Osteoblast (primary cell): ENCODE data around the gene SORBS2. TPM values are rescaled to one million over a fixed set of nuclear protein-coding genes. Genes with fewer than 3 reads are reported as not detected.

Experiments
- DNase-seq: peaks from one replicate; pipeline ENCODE4 v3.0.0; 2011; ENCODE audit warnings: low spot score, mixed read lengths; ENCODE audit not compliant: insufficient read length; ENCODE audit errors: missing footprints
- H2AFZ ChIP-seq: 2 replicates; pipeline ENCODE4 v1.6.0; 2011; ENCODE audit warnings: mild to moderate bottlenecking, low read length
- H3K27ac ChIP-seq: 2 replicates; pipeline ENCODE4 v1.5.1; 2011; ENCODE audit warnings: mild to moderate bottlenecking, low read depth, low read length, moderate library complexity
- H3K27me3 ChIP-seq: 2 replicates; pipeline ENCODE4 v1.6.0; 2012; ENCODE audit warnings: mild to moderate bottlenecking, control low read depth, inconsistent platforms, low read length, moderate library complexity; ENCODE audit not compliant: insufficient read depth
- H3K36me3 ChIP-seq: 2 replicates; pipeline ENCODE4 v1.5.1; 2011; ENCODE audit warnings: mild to moderate bottlenecking, low read length, control low read depth, moderate library complexity; ENCODE audit not compliant: insufficient read depth
- H3K4me1 ChIP-seq: 2 replicates; pipeline ENCODE4 v1.5.1; 2011; ENCODE audit warnings: mild to moderate bottlenecking, low read length, control low read depth, moderate library complexity; ENCODE audit not compliant: insufficient read depth
- H3K4me2 ChIP-seq: 2 replicates; pipeline ENCODE4 v1.6.0; 2011; ENCODE audit warnings: mild to moderate bottlenecking, low read length; ENCODE audit not compliant: insufficient read depth
- H3K4me3 ChIP-seq: fragments of 200-600 bp; sonication (generic); 3 replicates; pipeline ENCODE4 v1.5.1; 2012; ENCODE audit warnings: mild to moderate bottlenecking, low read length, inconsistent platforms; ENCODE audit not compliant: insufficient read depth
- H3K79me2 ChIP-seq: 2 replicates; pipeline ENCODE4 v1.6.0; 2012; ENCODE audit warnings: mild to moderate bottlenecking, low read length, control low read depth, inconsistent platforms; ENCODE audit not compliant: insufficient read depth
- H3K9me3 ChIP-seq: 2 replicates; pipeline ENCODE4 v1.5.1; 2011; ENCODE audit warnings: low read depth, low read length, control low read depth
- H4K20me1 ChIP-seq: 2 replicates; pipeline ENCODE4 v1.6.0; 2012; ENCODE audit warnings: mild to moderate bottlenecking, low read length, control low read depth; ENCODE audit not compliant: insufficient read depth
- total RNA-seq: library from RNA; depleted of rRNA; stranded (reverse); fragments of >200 nt; gene quantifications from 2 replicates; pipeline ENCODE4 v1.2.3, GENCODE V29; 2012
- TF ChIP-seq, protein P1 (sequence below): IDR thresholded peaks from 2 replicates; pipeline ENCODE4 v1.5.1; 2011; ENCODE audit warnings: mild to moderate bottlenecking, low read depth, low read length, moderate library complexity; ENCODE audit errors: extremely low read depth

The SORBS2 gene
- total RNA-seq, 1 donor: 85.0 TPM

DNA sequence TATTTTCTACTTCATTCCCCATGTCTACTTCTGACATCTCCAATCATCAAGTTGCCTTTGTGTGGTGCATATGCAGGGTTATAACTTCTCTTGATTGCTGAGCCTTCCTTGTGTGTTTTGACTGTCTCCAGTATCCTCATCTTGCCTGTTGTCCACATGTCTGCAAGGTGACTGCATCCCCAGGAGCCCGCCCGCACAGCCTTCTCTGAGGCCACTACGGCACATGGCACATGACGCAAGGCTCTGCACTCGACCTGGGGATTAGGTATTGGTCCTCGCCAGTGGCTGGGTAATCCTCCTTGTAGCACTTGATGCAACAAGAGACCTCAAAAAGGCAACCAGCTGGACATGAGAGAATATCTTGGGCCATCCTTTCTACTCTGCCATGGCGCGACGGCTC lies 122.6 kb downstream of the SORBS2 start:
- H4K20me1 ChIP-seq: no peaks in the 10 kb centered on the region
- TF ChIP-seq, protein P1, sequence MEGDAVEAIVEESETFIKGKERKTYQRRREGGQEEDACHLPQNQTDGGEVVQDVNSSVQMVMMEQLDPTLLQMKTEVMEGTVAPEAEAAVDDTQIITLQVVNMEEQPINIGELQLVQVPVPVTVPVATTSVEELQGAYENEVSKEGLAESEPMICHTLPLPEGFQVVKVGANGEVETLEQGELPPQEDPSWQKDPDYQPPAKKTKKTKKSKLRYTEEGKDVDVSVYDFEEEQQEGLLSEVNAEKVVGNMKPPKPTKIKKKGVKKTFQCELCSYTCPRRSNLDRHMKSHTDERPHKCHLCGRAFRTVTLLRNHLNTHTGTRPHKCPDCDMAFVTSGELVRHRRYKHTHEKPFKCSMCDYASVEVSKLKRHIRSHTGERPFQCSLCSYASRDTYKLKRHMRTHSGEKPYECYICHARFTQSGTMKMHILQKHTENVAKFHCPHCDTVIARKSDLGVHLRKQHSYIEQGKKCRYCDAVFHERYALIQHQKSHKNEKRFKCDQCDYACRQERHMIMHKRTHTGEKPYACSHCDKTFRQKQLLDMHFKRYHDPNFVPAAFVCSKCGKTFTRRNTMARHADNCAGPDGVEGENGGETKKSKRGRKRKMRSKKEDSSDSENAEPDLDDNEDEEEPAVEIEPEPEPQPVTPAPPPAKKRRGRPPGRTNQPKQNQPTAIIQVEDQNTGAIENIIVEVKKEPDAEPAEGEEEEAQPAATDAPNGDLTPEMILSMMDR: no peak
- no peak overlapping the region for H3K4me2 ChIP-seq
- peaks cover 3% of the 10 kb centered on the region for H3K4me1 ChIP-seq
- no peak overlapping the region for H2AFZ ChIP-seq
- no peak overlapping the region for H3K4me3 ChIP-seq
- H3K27me3 ChIP-seq: no peaks in the 10 kb centered on the region
- H3K79me2 ChIP-seq: no peaks in the 10 kb centered on the region
- no peaks in the 10 kb centered on the region for H3K9me3 ChIP-seq
- H3K36me3 ChIP-seq: no peaks in the 10 kb centered on the region
- no peak overlapping the region for H3K27ac ChIP-seq
- no peak for DNase-seq

DNA sequence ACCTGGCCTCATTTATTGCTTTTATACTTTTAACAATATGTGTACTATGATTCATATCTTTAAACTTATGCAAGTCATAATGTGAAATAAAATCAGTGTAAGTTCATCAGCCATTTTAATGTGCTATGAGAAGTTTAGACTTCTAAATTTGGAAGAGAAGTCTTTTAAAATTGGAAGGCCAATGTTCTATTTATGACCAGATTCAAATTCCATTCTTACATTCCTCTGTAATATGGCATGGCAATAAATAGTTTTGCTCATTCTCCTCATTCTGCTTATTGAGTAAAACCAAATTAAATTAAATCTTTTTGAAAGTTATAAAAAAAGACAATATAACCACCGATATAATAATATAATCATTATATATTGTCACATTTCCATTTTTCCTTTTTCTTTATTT lies 126.2 kb downstream of the SORBS2 start:
- no peak overlapping the region for H3K4me3 ChIP-seq
- DNase-seq: no peak
- no peak overlapping the region for H2AFZ ChIP-seq
- TF ChIP-seq, protein P1: no peak
- no peak overlapping the region for H3K27ac ChIP-seq
- no peaks in the 10 kb centered on the region for H4K20me1 ChIP-seq
- H3K4me2 ChIP-seq: no peak overlapping the region
- H3K9me3 ChIP-seq: no peaks in the 10 kb centered on the region
- H3K4me1 ChIP-seq: peaks cover 13% of the 10 kb centered on the region
- no peaks in the 10 kb centered on the region for H3K79me2 ChIP-seq
- H3K36me3 ChIP-seq: no peaks in the 10 kb centered on the region
- no peaks in the 10 kb centered on the region for H3K27me3 ChIP-seq

DNA sequence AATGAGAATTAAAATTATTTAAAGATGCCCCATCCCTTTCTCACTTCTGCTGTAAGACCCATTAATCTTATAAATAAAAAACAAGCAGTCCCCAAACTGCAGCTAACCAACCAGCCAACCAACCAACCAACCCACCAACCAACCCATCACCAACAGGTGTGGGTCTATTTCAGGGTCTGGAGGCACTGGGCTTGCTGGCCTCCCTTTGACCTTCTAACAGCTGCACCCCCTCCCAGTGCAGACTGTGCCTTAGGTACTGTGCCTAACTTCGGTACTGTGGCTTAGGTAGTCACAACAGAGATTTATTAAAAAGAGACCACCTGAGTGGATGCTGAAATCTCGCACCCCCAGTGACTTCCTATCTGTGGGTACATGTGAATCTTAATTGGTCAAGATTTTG lies 128.1 kb downstream of the SORBS2 start:
- no peaks in the 10 kb centered on the region for H3K27me3 ChIP-seq
- no peak overlapping the region for H2AFZ ChIP-seq
- no peak overlapping the region for H3K27ac ChIP-seq
- H3K4me2 ChIP-seq: no peak overlapping the region
- TF ChIP-seq, protein P1: no peak
- DNase-seq: no peak
- H3K79me2 ChIP-seq: no peaks in the 10 kb centered on the region
- no peaks in the 10 kb centered on the region for H3K36me3 ChIP-seq
- H3K9me3 ChIP-seq: no peaks in the 10 kb centered on the region
- no peaks in the 10 kb centered on the region for H4K20me1 ChIP-seq
- no peak overlapping the region for H3K4me3 ChIP-seq
- H3K4me1 ChIP-seq: peaks cover 13% of the 10 kb centered on the region

DNA sequence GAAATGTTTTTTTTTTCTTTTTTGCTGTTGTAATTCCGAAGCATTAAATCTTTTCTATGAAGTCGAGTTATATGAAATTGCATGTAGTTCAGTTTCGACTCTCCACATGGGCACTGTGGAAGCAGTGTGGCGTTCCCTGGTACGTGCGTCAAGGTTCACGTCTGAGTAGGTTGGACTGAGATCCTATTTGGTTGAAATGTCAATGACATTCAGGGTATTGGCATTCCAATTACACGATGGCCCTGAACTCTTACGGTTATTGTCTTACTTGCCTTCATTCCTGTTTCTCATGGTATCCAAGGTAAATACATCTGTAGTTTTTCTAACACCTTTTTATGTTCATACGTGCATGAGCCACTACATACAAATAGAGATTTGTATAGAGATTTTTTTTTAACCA lies 128.8 kb downstream of the SORBS2 start:
- Histone ChIP-seq H4K20me1 (no peaks in the 10 kb centered on the region), H3K4me1 (peaks cover 13% of the 10 kb centered on the region), H2AFZ (no peak overlapping the region), H3K79me2 (no peaks in the 10 kb centered on the region), H3K27me3 (no peaks in the 10 kb centered on the region), H3K27ac (no peak overlapping the region), H3K4me2 (no peak overlapping the region), H3K9me3 (no peaks in the 10 kb centered on the region), H3K4me3 (no peak overlapping the region), H3K36me3 (no peaks in the 10 kb centered on the region)
- DNase-seq: no peak
- TF ChIP-seq, protein P1: no peak
